GM18870 (cell line): ENCODE results near the gene KIF17.
"Not testable (repeated sequence)": the region's sequence is repeated elsewhere in the genome, so short reads cannot be mapped to it uniquely, and the experiment has no call there.

ENCODE experiments used
- ATAC-seq: cut with Tn5 transposase; IDR thresholded peaks from one replicate; pipeline ENCODE4 v1.9.1; 2021; ENCODE audit warnings: moderate library complexity; ENCODE audit not compliant: unreplicated experiment

Gene KIF17

GRCh38 chr1:20693623-20694022 lies 24.2 kb downstream of the KIF17 start:
- no peak for ATAC-seq

- no peak for ATAC-seq
Measured at GRCh38 chr1:20691872-20692271, 25.9 kb downstream of the KIF17 start.

DNA sequence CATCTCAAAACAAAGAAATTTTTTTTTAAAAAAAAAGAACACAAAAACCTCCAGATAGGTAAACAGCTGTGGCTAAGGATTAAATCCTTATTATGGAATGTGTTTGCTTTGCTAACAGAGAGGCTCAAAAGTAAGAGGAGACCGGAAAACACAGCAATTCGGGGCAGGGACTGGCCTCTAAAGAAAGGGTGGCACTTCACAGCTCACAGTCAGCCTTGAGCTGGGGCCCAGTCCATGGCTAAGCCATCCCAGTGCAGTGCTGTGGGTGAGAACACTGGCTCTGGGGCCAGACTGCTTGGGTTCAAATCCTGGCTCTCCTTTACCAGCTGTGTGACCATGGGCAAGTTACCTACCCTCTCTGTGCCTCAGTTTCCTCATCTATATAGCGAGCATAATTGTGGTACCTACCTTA lies 28.2 kb downstream of the KIF17 start:
- ATAC-seq: no peak

GRCh38 chr1:20686883-20687725 lies 30.7 kb downstream of the KIF17 start:
- ATAC-seq: no peak

- no peak for ATAC-seq
Measured at GRCh38 chr1:20685741-20686140, 32.1 kb downstream of the KIF17 start.

- no peak for ATAC-seq
Measured at GRCh38 chr1:20685099-20685662, 32.6 kb downstream of the KIF17 start.

- ATAC-seq: no peak
Measured at GRCh38 chr1:20684651-20685050, 33.2 kb downstream of the KIF17 start.

GRCh38 chr1:20684050-20684620 lies 33.7 kb downstream of the KIF17 start:
- no peak for ATAC-seq

- ATAC-seq: no peak
Measured at GRCh38 chr1:20683614-20684013, 34.2 kb downstream of the KIF17 start.

- ATAC-seq: no peak
Measured at GRCh38 chr1:20682571-20683236, 35.1 kb downstream of the KIF17 start.

- no peak for ATAC-seq
Measured at GRCh38 chr1:20681999-20682398, 35.8 kb downstream of the KIF17 start.

DNA sequence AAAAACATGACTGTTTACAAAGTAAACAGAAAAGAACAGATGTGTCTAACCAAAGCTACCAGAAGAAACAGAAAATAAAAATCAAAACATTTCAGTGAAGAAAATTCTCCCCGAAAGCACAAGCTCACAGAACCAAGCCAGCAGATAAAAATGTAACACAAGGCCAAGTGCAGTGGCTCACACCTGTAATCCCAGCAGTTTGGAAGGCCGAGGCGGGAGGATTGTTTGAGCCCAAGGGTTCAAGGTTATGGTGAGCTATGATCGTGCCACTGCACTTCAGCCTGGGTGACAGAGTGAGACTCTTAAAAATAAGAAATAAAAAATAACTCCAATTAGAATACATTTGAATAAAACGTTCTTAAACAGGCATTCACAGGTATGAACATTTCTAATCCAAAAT lies 37.5 kb downstream of the KIF17 start:
- ATAC-seq: no peak

- no peak for ATAC-seq
Measured at GRCh38 chr1:20678599-20678998, 39.2 kb downstream of the KIF17 start.

DNA sequence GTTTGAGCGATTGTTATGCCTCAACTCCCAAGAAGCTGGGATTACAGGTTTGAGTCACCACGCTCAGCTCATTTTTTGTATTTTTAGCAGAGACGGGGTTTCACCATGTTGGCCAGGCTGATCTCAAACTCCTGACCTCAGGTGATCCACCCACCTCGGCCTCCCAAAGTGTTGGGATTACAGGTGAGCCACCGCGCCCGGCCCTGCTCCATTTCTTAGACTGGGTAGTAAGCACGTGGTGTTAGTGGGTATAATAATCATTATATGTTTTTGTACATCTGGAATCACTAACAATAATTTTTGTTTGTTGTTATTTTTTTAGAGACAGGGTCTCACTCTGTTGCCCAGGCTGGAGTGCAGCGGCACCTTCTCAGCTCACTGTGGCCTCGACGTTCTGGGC lies 44.2 kb downstream of the KIF17 start:
- ATAC-seq: not testable (repeated sequence)

- ATAC-seq: no peak
Measured at GRCh38 chr1:20672265-20672632, 45.6 kb downstream of the KIF17 start.

- ATAC-seq: no peak
Measured at GRCh38 chr1:20670936-20671335, 46.9 kb downstream of the KIF17 start.

DNA sequence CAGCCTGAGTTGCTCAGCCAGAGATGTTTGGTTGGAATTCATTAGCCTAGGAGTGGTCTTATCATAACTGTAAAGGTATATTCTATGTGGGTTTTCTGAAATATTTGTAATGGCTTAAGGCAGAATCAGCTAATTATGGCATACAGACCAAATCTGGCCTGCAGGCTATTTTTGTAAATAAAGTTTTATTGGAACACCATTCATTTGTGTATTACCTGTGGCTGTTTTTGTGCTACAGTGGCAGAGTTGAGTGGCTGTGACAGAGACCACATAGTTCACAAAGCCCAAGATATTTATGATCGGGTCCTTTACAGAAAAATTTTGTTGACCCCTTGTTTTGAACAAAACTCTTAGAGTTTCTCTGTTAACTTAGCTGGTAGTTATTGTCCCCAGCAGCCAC lies 49.2 kb downstream of the KIF17 start:
- no peak for ATAC-seq

- no peak for ATAC-seq
Measured at GRCh38 chr1:20666804-20667203, 51.0 kb downstream of the KIF17 start.

DNA sequence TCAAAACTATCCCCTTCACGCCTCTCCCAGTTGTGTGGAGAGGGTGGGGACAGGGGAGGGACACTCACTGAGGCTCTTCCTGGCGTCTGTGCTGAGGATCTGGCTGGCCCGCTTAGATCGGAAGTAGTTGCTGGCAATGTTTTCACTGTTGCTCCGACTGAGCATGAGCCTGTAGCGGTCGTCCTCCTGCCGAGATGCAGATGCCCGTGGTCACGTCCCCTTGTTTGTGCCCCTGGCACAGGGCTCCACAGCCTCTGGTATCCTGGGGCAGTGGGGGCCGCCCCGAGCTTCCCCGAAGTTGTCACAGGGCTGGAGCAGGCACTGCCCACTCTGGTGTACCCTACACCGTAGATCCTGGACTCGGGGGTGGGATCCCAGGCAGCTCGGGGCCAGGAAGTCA lies 51.7 kb downstream of the KIF17 start:
- ATAC-seq: no peak

GRCh38 chr1:20665726-20666125 lies 52.1 kb downstream of the KIF17 start:
- ATAC-seq: no peak

DNA sequence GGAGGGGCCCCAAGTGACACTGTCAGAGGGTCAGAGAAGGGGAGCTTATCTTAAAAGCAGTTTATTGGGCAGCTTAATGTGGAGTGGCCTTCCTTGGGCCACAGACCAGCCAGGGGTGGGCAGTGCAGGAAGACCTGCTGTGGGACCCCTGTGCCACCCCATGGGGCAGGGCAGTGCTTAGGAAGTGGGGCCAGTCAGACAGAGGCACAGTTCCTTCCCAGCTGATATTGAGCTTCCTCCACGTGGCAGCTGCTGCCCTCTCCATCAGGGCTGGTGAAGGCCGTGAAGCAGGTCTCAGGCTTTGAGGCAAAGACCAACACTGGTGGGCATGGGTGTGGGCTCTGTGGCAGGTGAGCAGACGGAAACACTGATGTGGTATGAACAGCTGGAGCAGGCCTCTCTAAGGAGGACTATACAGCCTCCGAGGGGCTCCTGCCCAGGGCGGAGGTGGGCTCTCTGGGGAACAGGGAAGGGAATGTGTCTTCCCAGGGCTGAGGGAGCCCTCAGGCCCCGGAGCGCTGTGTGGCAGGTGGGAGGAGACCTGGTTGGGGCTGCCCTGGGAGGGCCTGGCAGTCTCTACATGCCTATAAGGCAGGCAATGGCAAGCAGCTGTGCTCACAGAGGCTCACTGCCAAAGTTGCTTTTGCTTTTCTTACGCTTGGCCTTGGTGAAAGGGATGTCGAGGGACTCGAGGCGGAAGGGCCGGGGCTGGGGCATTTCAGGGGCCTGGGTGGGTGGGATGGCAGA lies 53.7 kb downstream of the KIF17 start:
- ATAC-seq: no peak
